HG02852 (cell line): ENCODE data around the gene CLEC2D.
A peak's percentile ranks its signal among the peaks of the same experiment; 100 is the strongest.
"Not testable (repeated sequence)": the region's sequence is repeated elsewhere in the genome, so short reads cannot be mapped to it uniquely, and the experiment has no call there.

Source experiments
- ATAC-seq: cut with Tn5 transposase; IDR thresholded peaks from one replicate; pipeline ENCODE4 v1.9.1; 2021; ENCODE audit warnings: mild to moderate bottlenecking, moderate library complexity; ENCODE audit not compliant: unreplicated experiment

Gene CLEC2D

DNA sequence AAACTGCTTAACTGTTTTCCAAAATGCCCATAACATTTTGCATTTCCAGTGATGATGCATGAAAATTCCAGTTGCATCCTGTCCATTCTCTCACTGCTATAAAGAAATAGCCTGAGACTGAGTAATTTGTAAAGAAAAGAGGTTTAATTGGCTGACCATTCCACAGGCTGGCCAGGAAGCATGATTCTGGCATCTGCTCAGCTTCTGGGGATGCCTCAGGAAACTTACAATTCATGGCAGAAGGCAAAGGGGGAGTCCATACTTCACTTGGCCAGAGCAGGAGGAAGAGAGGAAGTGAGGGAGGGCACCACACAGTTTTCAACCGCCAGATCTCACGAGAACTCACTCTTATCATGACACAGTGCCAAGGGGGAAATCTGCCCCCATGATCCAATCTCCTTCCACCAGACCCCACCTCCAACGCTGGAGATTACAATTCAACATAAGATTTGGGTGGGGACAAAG is 18.2 kb upstream of the CLEC2D start:
- ATAC-seq, result no peak

DNA sequence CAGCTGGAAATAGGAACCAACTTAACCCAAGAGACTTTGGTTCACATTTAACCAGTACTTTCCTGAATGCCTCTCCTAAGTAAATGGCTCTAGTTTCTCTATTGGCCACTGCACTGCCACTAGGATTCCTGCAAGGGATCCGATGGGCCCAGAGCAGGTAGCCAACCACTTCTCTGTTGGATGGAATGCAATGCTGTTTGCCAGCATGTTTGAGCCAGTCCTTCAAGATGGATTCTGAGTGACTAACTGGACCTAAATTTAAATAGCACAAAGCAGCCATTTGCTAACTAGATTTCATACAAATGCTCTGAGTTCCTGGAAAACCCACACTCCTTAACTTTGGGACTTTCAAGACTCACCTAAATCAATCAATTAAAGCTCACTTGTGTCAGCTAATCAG is 9.5 kb upstream of the CLEC2D start:
- no peak for ATAC-seq

- ATAC-seq, result no peak
Measured at GRCh38 chr12:9661720-9662119, 7.8 kb upstream of the CLEC2D start.

GRCh38 chr12:9662488-9662887 is 7.0 kb upstream of the CLEC2D start:
- no peak for ATAC-seq

DNA sequence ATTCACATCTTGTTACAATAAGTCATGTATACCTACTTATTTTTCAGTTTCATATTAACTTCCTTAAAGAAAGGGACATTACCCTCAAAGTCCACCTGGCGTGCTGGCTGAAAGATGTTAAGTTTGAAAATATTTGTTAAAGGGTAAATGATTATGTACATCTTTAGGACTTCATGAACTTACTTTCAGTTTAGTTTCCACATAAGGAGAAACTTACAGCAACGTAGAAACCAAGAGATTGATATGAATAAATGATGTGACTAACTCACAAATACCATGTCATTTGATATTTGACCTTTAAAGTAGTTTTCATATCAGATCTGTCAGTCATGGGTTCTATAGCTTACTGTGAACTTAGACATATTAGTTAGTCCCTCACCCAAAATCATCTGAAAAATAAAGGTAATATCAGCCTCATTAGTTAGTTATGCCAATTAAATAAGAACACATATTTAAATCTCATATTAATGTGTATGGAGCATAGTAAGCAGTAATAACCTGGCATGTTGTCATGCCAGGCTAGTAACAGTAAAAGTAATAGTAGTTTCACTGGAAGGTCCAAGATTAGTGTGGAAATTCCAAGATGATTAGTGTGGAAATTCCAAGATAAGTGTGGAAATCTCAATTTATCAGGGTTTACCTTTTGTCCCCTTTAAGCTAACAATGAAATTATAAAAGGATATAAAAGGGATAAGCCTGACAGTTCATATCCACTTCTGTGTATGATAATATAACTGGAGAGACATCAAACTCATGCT is 1.9 kb upstream of the CLEC2D start:
- no peak for ATAC-seq

- no peak for ATAC-seq
Measured at GRCh38 chr12:9668161-9669018, 1.1 kb upstream of the CLEC2D start.

DNA sequence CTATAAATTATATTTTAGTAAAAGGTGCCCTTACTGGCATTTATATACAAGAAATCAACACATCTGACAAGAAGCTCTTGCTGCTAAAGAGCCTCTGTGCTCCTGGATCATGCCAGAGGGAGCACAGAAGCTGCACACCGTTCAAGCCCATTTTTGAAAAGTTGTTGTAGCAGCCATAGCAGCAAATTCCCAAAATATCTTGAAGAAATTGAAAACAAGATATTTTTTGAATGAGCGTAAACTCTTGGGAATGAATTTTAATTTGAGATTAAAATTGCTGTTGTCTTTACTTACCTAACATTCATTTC is 540 bp upstream of the CLEC2D start:
- ATAC-seq, result no peak

DNA sequence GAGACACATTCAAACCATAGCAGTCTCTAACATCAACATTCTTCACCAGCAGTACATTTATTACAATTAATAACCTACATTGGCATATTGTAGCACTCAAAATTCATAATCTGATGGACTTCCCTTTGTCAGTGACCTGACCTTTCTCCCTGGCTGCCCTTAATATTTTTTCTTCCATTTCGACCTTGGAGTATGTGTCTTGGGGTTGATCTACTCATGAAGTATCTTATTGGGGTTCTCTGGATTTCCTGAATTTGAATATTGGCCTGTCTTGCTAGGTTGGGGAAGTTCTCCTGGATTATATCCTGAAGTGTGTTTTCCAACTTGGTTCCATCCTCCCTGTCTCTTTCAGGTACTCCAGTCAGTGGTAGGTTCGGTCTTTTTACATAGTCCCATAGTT is 2.8 kb downstream of the CLEC2D start:
- not testable (repeated sequence) for ATAC-seq

GRCh38 chr12:9673404-9674225 is 4.1 kb downstream of the CLEC2D start:
- ATAC-seq, result peak; percentile 43

- no peak for ATAC-seq
Measured at GRCh38 chr12:9674226-9674590, 4.7 kb downstream of the CLEC2D start.

GRCh38 chr12:9682508-9682907 is 13.0 kb downstream of the CLEC2D start:
- ATAC-seq, result not testable (repeated sequence)

DNA sequence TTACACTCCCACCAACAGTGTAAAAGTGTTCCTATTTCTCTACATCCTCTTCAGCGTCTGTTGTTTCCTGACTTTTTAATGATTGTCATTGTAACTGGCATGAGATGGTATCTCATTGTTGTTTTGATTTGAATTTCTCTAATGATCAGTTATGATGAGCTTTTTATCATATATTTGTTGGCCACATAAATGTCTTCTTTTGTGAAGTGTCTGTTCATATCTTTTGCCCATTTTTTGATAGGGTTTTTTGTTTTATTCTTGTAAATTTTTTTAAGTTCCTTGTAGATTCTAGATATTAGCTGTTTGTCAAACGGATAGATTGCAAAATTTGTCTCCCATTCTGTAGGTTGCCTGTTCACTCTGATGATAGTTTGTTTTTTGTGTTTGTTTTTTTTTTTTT is 13.4 kb downstream of the CLEC2D start:
- not testable (repeated sequence) for ATAC-seq

DNA sequence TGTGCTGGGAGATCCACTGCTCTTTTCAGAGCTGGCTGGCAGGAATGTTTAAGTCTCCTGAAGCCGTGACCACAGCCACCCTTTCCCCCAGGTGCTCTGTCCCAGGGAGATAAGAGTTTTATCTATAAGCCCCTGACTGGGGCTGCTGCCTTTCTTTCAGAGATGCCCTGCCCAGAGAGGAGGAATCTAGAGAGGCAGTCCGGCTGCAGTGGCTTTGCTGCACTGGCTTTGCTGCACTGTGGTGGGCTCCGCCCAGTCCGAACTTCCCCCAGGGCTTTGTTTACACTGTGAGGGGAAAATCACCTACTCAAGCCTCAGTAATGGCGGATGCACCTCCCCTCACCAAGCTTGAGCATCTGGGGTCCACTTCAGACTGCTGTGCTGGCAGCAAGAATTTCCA is 15.9 kb downstream of the CLEC2D start:
- ATAC-seq, result not testable (repeated sequence)

DNA sequence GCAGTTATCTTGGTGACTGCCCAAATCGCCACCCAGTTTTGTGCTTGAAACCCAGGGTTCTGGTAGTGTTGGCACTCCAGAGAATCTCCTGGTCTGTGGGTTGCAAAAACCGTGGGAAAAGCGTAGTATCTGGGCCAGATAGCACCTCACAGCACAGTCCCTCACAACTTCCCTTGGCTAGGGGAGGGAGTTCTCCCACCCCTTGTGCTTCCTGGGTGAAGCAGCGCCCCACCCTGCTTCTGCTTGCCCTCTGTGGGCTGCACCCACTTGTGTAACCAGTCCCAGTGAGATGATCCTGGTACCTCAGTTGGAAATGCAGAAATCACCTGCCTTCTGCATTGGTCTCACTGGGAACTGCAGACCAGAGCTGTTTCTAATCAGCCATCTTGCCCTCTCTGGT is 16.4 kb downstream of the CLEC2D start:
- no peak for ATAC-seq

DNA sequence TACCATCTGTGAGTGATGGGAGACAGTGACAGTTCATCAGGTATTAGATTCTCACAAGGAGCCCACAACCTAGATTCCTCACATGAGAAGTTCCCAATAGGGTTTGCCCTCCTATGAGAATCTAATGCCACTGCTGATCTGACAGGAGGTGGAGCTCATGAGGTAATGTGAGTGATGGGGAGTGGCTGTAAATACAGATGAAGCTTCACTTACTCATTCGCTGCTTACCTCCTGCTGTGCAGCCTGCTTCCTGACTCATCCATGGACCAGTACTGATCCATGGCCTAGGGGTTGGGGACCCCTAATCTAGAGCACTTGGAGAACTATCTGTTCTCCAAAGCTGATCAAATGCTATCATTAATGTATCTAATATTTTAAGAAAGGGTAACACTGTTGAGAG is 17.7 kb downstream of the CLEC2D start:
- ATAC-seq, result no peak

- no peak for ATAC-seq
Measured at GRCh38 chr12:9692909-9693308, 23.4 kb downstream of the CLEC2D start.

GRCh38 chr12:9694241-9694640 is 24.7 kb downstream of the CLEC2D start:
- no peak for ATAC-seq

GRCh38 chr12:9695150-9695549 is 25.6 kb downstream of the CLEC2D start:
- ATAC-seq, result not testable (repeated sequence)

- ATAC-seq, result not testable (repeated sequence)
Measured at GRCh38 chr12:9695661-9696060, 26.1 kb downstream of the CLEC2D start.

GRCh38 chr12:9697619-9698018 is 28.1 kb downstream of the CLEC2D start:
- no peak for ATAC-seq

GRCh38 chr12:9698681-9699080 is 29.2 kb downstream of the CLEC2D start:
- no peak for ATAC-seq
